ENCODE results near the gene PRR15. TPM values are rescaled to one million over a fixed set of nuclear protein-coding genes. Genes with fewer than 3 reads are reported as not detected.

The PRR15 gene
- total RNA-seq, 1 experiment from 2014 or later, result 2.9 TPM

DNA sequence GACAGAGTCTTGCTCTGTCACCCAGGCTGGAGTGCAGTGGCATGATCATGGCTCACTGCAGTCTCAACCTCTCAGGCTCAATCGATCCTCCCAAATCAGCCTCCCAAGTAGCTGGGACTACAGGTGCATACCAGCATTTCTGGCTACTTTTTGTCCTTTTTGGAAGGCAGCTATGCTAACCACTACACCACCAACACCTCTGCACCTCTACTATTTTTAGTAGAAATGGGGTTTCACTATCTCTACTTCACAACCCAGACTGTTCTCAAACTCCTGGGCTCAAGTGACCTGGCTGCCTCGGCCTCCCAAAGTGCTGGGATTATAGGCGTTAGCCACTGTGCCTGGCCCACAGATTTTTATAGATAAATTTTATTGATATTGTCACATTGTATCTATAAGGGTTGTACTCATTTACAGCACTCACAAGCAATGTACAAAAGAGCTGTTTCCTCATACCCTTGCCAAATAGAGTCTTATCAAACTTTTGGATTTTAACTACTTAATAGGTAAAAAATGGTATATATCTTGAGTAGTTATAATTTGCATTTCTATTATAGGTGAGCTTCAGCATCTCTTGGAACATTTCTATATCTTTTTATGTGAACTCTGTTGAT, 23.7 kb downstream of the PRR15 start (continued):
- TF ChIP-seq REST (IDR thresholded peaks at IDR 0.05; ENCODE audit: low read depth) (no peak), SIN3A (IDR thresholded peaks at IDR 0.05; ENCODE audit: low read depth) (no peak), CBX3 (IDR thresholded peaks at IDR 0.05; ENCODE audit: low read depth) (no peak)

GRCh38 chr7:29588212-29588611, 24.6 kb downstream of the PRR15 start:
- no peaks in the 10 kb centered on the region for H3K27me3 ChIP-seq (ENCODE audit: insufficient read depth, low read length)
- H3K4me2 ChIP-seq (ENCODE audit: low read length), result no peak overlapping the region
- no peak overlapping the region for H2AFZ ChIP-seq (ENCODE audit: low read depth, low read length, poor library complexity, severe bottlenecking)
- POLR2A ChIA-PET, result no interaction called here
- intact Hi-C loops (cut with micrococcal nuclease), result no loop called here
- H4K20me1 ChIP-seq (ENCODE audit: insufficient read depth), result no peaks in the 10 kb centered on the region
- no peaks in the 10 kb centered on the region for H3K36me3 ChIP-seq (ENCODE audit: control insufficient read depth in 1 of 2, insufficient read depth in 2 of 2, low read length in 2 of 2)
- no peak overlapping the region for H3K4me3 ChIP-seq (replicated peaks in 1 of 2; ENCODE audit: low read depth in 1 of 2, low read length in 2 of 2)
- H3K9ac ChIP-seq (ENCODE audit: low read length), result no peak overlapping the region
- H3K9me2 ChIP-seq (ENCODE audit: insufficient read depth), result no peaks in the 10 kb centered on the region
- RAD21 ChIA-PET (ENCODE audit: low non-redundant PET in 1 of 2, low total read pairs in 2 of 2, uncharacterized antibody in 2 of 2, unreplicated experiment in 2 of 2), result no interaction called here
- H3K27ac ChIP-seq (ENCODE audit: low read depth, low read length), result no peak overlapping the region
- CTCF ChIA-PET, result interaction anchor here (1.3 kb wide), 1 partner anchor 11 kb away, joined by 4 read pairs; no protein-coding TSS in a partner anchor
- H3K79me2 ChIP-seq (ENCODE audit: insufficient read depth, low read length), result no peaks in the 10 kb centered on the region
- H3K9me3 ChIP-seq (ENCODE audit: control insufficient read depth in 1 of 2, insufficient read depth in 1 of 2, low read depth in 1 of 2, low read length in 2 of 2), result no peaks in the 10 kb centered on the region
- TF ChIP-seq TCF7L2 (IDR thresholded peaks at IDR 0.05; ENCODE audit: borderline replicate concordance, extremely low read depth, insufficient read depth, insufficient read length), result no peak
- no TSS peak for BruUV-seq (replicated peaks)
- DNase-seq (ENCODE audit: low read depth, low spot score) (no peak), ATAC-seq (no peak)
- H3K4me1 ChIP-seq (ENCODE audit: control insufficient read depth in 1 of 2, insufficient read depth in 2 of 2, low read length in 2 of 2), result peaks cover 0 to 2% of the 10 kb centered on the region in 2 experiments; a peak in 1 of 4 replicates
